ENCODE data around the gene PDGFA. TPM values are rescaled to one million over a fixed set of nuclear protein-coding genes. Genes with fewer than 3 reads are reported as not detected.
"Not testable (repeated sequence)": the region's sequence is repeated elsewhere in the genome, so short reads cannot be mapped to it uniquely, and the experiment has no call there.

PDGFA gene
- total and polyA plus RNA-seq, 4 experiments from 2014 or later, result 0.20 TPM; not detected in 3

GRCh38 chr7:556291-556826 is 36.7 kb upstream of the PDGFA start:
- peaks cover 0 to 2% (median 0%) of the 10 kb centered on the region in 4 donors for H3K4me1 Mint-ChIP-seq
- no peak for DNase-seq
- intact Hi-C loops (cut with micrococcal nuclease), result no loop called here
- H3K9me3 Mint-ChIP-seq, result no peaks in the 10 kb centered on the region
- H3K27me3 ChIP-seq (ENCODE audit: insufficient read depth, low read length), result no peaks in the 10 kb centered on the region
- no peak overlapping the region for H3K27ac ChIP-seq (ENCODE audit: low read depth, low read length)
- H3K36me3 ChIP-seq (ENCODE audit: insufficient read depth, low read length), result no peaks in the 10 kb centered on the region
- H3K4me3 Mint-ChIP-seq, result no peak overlapping the region
- ChIA-PET POLR2A (ENCODE audit: partially characterized antibody) (no interaction called here), CTCF (ENCODE audit: partially characterized antibody) (no interaction called here)
- H3K27ac Mint-ChIP-seq, result no peak overlapping the region
- no peaks in the 10 kb centered on the region for H3K4me1 ChIP-seq (ENCODE audit: insufficient read depth, low read length)
- no peaks in the 10 kb centered on the region for H3K27me3 Mint-ChIP-seq
- H3K36me3 Mint-ChIP-seq, result no peaks in the 10 kb centered on the region
- no peaks in the 10 kb centered on the region for H3K9me3 ChIP-seq (ENCODE audit: control insufficient read depth in 1 of 2, low read length in 2 of 2)
- no peak overlapping the region for H3K4me3 ChIP-seq (ENCODE audit: low read length in 2 of 2)

DNA sequence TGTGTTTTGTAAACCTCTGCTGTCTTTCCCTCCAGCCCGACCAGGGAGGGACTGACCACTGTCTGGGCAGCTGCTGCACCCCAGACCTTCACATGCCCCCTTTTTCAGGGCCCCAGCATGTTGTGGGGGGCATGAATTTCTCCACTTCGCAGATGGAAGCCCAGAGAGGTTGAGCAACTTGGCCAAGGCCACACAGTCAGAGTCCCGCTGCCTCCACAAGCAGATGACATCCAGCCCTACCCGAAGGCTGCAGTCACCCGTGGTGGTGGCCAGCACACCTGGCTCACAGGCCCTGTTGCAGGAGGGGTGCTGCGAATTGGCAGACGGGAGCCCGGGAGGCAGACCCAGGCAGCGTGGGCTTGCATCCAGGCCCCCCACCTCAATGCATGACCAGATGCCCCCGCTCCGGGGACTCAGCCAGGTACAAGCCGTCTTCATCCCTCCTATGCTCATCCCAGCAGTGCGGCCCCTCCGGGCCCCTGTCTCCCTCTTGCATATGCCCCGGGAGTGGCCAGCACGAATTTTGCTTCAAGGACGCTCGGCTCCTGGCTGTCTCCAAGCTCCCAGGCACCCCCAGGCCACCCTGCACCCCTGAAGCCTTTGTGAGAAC is 36.0 kb upstream of the PDGFA start:
- no peaks in the 10 kb centered on the region for H3K36me3 Mint-ChIP-seq
- Histone ChIP-seq H3K9me3 (ENCODE audit: control insufficient read depth in 1 of 2, low read length in 2 of 2) (no peaks in the 10 kb centered on the region), H3K36me3 (ENCODE audit: insufficient read depth, low read length) (no peaks in the 10 kb centered on the region), H3K27ac (ENCODE audit: low read depth, low read length) (no peak overlapping the region), H3K27me3 (ENCODE audit: insufficient read depth, low read length) (no peaks in the 10 kb centered on the region), H3K4me3 (ENCODE audit: low read length in 2 of 2) (no peak overlapping the region), H3K4me1 (ENCODE audit: insufficient read depth, low read length) (no peaks in the 10 kb centered on the region)
- intact Hi-C loops (cut with micrococcal nuclease), result no loop called here
- peak overlapping the region in 1 of 7 donors; percentile 29 for H3K27ac Mint-ChIP-seq
- no peak for DNase-seq
- no peak overlapping the region for H3K4me3 Mint-ChIP-seq
- POLR2A ChIA-PET (ENCODE audit: partially characterized antibody), result no interaction called here
- CTCF ChIA-PET (ENCODE audit: partially characterized antibody), result no interaction called here
- H3K27me3 Mint-ChIP-seq, result no peaks in the 10 kb centered on the region
- no peaks in the 10 kb centered on the region for H3K4me1 Mint-ChIP-seq
- no peaks in the 10 kb centered on the region for H3K9me3 Mint-ChIP-seq

DNA sequence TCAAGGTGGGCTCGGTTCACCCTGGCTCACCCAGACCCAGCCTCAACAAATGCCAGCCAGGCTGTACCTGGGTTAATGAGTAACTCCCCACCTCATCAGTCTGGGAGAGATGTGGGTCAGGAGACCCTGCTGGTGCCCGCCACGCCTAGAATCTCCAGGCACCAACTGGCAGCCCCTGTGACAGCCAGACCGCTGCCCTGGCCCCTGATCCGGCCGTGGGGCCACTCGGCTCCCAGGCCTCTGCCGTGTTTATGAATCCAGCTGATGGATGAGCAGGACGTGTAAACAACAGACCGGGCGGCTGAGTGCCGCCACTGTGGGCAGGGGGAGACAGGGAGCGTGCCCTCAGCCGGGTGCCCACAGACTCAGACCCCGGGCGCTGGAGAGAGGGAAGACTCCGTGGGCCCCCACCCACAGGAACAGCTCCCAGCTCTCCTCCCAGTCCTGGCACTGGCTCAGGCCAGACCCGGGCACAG is 34.0 kb upstream of the PDGFA start:
- no peak overlapping the region for H3K4me3 Mint-ChIP-seq
- H3K9me3 Mint-ChIP-seq, result no peaks in the 10 kb centered on the region
- Histone ChIP-seq H3K4me3 (ENCODE audit: low read length in 2 of 2) (no peak overlapping the region), H3K4me1 (ENCODE audit: insufficient read depth, low read length) (no peaks in the 10 kb centered on the region), H3K27ac (ENCODE audit: low read depth, low read length) (no peak overlapping the region), H3K36me3 (ENCODE audit: insufficient read depth, low read length) (no peaks in the 10 kb centered on the region), H3K9me3 (ENCODE audit: control insufficient read depth in 1 of 2, low read length in 2 of 2) (no peaks in the 10 kb centered on the region), H3K27me3 (ENCODE audit: insufficient read depth, low read length) (no peaks in the 10 kb centered on the region)
- DNase-seq, result no peak
- no peaks in the 10 kb centered on the region for H3K4me1 Mint-ChIP-seq
- H3K36me3 Mint-ChIP-seq, result peaks cover 0 to 3% of the 10 kb centered on the region in 2 donors
- ChIA-PET POLR2A (ENCODE audit: partially characterized antibody) (no interaction called here), CTCF (ENCODE audit: partially characterized antibody) (no interaction called here)
- H3K27me3 Mint-ChIP-seq, result no peaks in the 10 kb centered on the region
- no peak overlapping the region for H3K27ac Mint-ChIP-seq
- intact Hi-C loops (cut with micrococcal nuclease), result no loop called here

DNA sequence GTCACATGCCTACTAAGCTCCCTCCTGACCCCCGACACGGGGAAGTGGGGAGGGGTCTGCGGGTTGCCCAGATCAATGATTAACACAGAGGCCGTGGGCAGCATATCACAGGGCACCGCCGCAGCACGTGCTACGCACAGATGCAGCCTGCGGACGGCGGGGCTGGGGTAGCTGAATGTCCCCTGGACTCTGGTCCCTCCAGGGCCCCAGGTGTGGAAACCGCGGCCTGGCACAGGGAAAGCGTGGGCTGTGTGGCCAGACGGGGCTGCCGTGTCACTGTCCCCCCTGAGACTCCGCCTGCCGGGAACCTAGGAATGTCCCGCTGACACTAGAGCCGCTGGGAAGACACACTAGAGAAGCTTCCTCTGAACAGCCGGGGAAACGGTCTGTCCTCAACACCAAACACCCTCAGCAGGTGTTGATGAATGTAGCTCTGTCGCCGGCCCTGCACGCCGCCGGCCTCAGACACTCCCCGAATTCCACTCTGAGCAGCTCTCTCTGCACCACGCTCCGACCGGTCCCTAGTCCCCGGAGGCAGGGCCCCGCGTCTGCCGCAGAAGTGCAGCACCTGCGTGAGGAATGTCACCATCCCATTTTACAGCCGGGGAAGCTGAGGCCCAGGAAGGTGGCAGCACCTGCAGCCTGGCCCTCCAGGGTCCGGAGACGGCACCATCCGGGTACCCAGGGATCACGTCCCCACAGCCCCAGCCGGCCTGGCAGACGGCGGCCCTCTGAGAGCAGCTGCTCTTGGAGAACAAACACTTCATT is 33.4 kb upstream of the PDGFA start:
- Histone ChIP-seq H3K36me3 (ENCODE audit: insufficient read depth, low read length) (no peaks in the 10 kb centered on the region), H3K9me3 (ENCODE audit: control insufficient read depth in 1 of 2, low read length in 2 of 2) (no peaks in the 10 kb centered on the region), H3K4me1 (ENCODE audit: insufficient read depth, low read length) (no peaks in the 10 kb centered on the region), H3K27ac (ENCODE audit: low read depth, low read length) (no peak overlapping the region), H3K27me3 (ENCODE audit: insufficient read depth, low read length) (no peaks in the 10 kb centered on the region), H3K4me3 (ENCODE audit: low read length in 2 of 2) (no peak overlapping the region)
- Mint-ChIP-seq H3K27me3 (no peaks in the 10 kb centered on the region), H3K36me3 (peaks cover 0 to 4% of the 10 kb centered on the region in 2 donors), H3K9me3 (no peaks in the 10 kb centered on the region), H3K4me3 (no peak overlapping the region), H3K27ac (no peak overlapping the region), H3K4me1 (no peaks in the 10 kb centered on the region)
- ChIA-PET CTCF (ENCODE audit: partially characterized antibody) (interaction anchor here (0.6 kb wide), 1 partner anchor 89 kb away, joined by 3 read pairs; no protein-coding TSS in a partner anchor), POLR2A (ENCODE audit: partially characterized antibody) (no interaction called here)
- intact Hi-C loops (cut with micrococcal nuclease), result no loop called here
- DNase-seq, result no peak

DNA sequence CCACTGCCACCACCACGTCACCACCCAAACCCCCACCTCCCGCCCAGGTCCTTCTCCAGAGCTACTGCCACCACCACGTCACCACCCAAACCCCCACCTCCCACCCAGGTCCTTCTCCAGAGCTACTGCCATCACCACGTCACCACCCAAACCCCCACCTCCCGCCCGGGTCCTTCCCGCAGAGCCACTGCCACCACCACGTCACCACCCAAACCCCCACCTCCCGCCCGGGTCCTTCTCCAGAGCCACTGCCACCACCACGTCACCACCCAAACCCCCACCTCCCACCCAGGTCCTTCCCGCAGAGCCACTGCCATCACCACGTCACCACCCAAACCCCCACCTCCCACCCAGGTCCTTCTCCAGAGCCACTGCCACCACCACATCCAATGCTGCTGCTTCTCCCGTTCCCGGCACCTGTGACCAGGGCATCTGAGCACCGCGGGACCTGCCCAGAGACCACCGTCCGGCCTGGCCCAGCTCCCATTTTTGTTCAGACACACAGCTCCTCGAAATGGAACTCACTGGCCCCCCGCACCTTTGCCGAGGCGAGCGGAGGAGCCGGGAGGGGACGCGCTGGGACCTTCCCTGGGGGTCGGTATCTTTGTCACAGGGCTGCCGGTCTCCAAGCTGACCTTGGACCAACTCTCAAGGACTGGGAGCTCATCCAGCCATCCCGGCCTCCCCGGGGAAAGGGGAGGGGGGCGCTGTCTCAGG is 32.7 kb upstream of the PDGFA start:
- H3K4me3 ChIP-seq (ENCODE audit: low read length in 2 of 2); H3K36me3 Mint-ChIP-seq; intact Hi-C loops (cut with micrococcal nuclease); H3K9me3 ChIP-seq (ENCODE audit: control insufficient read depth in 1 of 2, low read length in 2 of 2); H3K36me3 ChIP-seq (ENCODE audit: insufficient read depth, low read length); H3K4me3 Mint-ChIP-seq; POLR2A ChIA-PET (ENCODE audit: partially characterized antibody); H3K27ac ChIP-seq (ENCODE audit: low read depth, low read length); H3K9me3 Mint-ChIP-seq; H3K27me3 Mint-ChIP-seq; H3K4me1 Mint-ChIP-seq; H3K4me1 ChIP-seq (ENCODE audit: insufficient read depth, low read length); H3K27me3 ChIP-seq (ENCODE audit: insufficient read depth, low read length); DNase-seq: not testable (repeated sequence)
- H3K27ac Mint-ChIP-seq, result peak overlapping the region in 1 of 7 donors; percentile 30
- CTCF ChIA-PET (ENCODE audit: partially characterized antibody), result interaction anchor here (0.6 kb wide), 1 partner anchor 90 kb away, joined by 3 read pairs; no protein-coding TSS in a partner anchor

- H3K27ac Mint-ChIP-seq, result not testable (repeated sequence)
These were observed 31.9 kb upstream of the PDGFA start for GRCh38 chr7:551615-551970.

DNA sequence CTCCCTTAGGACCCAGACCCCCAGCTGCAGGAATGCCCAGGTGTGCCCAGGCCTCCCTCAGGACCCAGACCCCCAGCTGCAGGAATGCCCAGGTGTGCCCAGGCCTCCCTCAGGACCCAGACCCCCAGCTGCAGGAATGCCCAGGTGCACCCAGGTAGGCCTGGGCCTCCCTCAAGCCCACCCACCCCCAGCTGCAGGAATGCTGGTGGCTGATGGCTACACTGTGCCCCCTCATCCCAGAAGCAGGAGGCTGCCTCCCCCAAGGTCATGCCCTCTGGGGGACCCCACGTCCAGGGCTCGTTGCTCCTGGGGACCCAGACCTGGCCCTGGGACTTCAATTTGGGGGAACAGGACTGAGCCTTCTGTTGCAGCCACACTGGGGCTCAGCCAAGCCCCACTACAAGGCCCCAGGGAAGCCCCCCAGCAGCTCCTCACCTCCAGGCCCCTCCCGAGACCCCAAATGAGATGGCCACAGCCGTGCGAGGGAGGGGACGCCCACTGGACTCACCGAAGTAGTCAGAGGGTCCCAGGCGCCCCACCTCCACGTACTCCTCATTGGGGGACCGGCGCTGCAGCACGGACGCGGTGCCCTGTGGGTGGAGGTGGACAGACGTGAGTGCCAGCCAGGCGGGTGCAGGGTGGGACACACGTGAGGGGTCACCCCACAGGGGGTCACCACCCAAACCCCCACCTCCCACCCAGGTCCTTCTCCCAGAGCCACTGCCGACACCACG is 31.4 kb upstream of the PDGFA start:
- Mint-ChIP-seq H3K9me3 (no peaks in the 10 kb centered on the region), H3K27me3 (no peaks in the 10 kb centered on the region), H3K36me3 (peaks cover 0 to 4% of the 10 kb centered on the region in 2 donors), H3K4me1 (no peaks in the 10 kb centered on the region), H3K4me3 (no peak overlapping the region), H3K27ac (no peak overlapping the region)
- DNase-seq, result no peak
- Histone ChIP-seq H3K27me3 (ENCODE audit: insufficient read depth, low read length) (no peaks in the 10 kb centered on the region), H3K4me3 (ENCODE audit: low read length in 2 of 2) (no peak overlapping the region), H3K9me3 (ENCODE audit: control insufficient read depth in 1 of 2, low read length in 2 of 2) (no peaks in the 10 kb centered on the region), H3K36me3 (ENCODE audit: insufficient read depth, low read length) (no peaks in the 10 kb centered on the region), H3K27ac (ENCODE audit: low read depth, low read length) (no peak overlapping the region), H3K4me1 (ENCODE audit: insufficient read depth, low read length) (no peaks in the 10 kb centered on the region)
- intact Hi-C loops (cut with micrococcal nuclease), result no loop called here
- POLR2A ChIA-PET (ENCODE audit: partially characterized antibody), result no interaction called here
- CTCF ChIA-PET (ENCODE audit: partially characterized antibody), result no interaction called here

More at GRCh38 chr7:551615-551970, 31.9 kb upstream of the PDGFA start:
- H3K27ac ChIP-seq (ENCODE audit: low read depth, low read length); DNase-seq; H3K27me3 Mint-ChIP-seq; H3K36me3 ChIP-seq (ENCODE audit: insufficient read depth, low read length); intact Hi-C loops (cut with micrococcal nuclease); H3K9me3 Mint-ChIP-seq; POLR2A ChIA-PET (ENCODE audit: partially characterized antibody); H3K36me3 Mint-ChIP-seq; CTCF ChIA-PET (ENCODE audit: partially characterized antibody); H3K4me1 ChIP-seq (ENCODE audit: insufficient read depth, low read length); H3K4me3 Mint-ChIP-seq; H3K27me3 ChIP-seq (ENCODE audit: insufficient read depth, low read length); H3K9me3 ChIP-seq (ENCODE audit: control insufficient read depth in 1 of 2, low read length in 2 of 2); H3K4me1 Mint-ChIP-seq; H3K4me3 ChIP-seq (ENCODE audit: low read length in 2 of 2): not testable (repeated sequence)
